Measurements from ENCODE around the gene ADPRS. TPM values are rescaled to one million over a fixed set of nuclear protein-coding genes. Genes with fewer than 3 reads are reported as not detected.

Gene ADPRS, protein sequence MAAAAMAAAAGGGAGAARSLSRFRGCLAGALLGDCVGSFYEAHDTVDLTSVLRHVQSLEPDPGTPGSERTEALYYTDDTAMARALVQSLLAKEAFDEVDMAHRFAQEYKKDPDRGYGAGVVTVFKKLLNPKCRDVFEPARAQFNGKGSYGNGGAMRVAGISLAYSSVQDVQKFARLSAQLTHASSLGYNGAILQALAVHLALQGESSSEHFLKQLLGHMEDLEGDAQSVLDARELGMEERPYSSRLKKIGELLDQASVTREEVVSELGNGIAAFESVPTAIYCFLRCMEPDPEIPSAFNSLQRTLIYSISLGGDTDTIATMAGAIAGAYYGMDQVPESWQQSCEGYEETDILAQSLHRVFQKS
- total RNA-seq (2022; extraction: Qiagen RNA extraction; ENCODE audit: low read depth) = 18.7 to 30.3 TPM (median 29.0 TPM) in 5 replicates

DNA sequence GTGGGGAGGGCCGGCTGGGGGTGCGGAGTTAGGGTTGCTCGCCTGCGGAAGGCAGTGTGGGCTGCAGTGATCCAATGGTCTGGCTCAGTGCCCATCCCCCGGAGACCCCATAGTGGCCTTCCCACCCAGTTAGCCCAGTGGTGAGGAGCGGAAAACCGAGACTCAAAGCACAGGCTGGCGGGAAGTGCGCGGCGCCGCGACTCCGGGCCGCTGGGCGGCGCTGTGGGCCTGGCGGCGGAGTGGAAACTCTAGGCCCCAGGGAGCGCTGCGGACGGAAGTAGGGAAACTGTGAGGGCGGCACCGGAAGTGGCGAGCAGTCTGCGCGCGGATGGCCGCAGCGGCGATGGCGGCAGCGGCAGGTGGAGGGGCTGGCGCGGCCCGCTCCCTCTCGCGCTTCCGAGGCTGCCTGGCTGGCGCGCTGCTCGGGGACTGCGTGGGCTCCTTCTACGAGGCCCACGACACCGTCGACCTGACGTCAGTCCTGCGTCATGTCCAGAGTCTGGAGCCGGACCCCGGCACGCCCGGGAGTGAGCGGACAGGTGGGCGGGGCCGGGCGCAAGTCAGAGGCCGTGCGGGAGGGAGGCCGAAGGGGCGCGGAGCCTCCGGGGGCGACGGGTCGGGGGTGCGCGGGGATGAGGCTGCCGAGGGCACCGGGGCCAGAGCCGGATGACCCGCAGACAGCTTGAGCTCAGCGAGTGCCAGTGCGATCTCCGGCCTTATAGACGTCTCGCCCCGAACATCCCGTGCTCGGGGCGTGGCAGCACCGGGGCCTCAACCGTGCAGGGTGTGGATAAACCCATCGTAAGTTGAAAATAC is at the start of gene ADPRS:
ADPRS (plus strand) TSS at position 316 of the 816 bp plus-strand sequence; CDS start at position 329, 13 bp downstream.

GRCh38 chr1:36083635-36084496 is 4.8 kb upstream of the ADPRS start, which contains the start of gene TEKT2:
TEKT2 (plus strand) TSS chr1:36084094; CDS start chr1:36084922, 828 bp downstream.

GRCh38 chr1:36125129-36125991 is 36.7 kb downstream of the ADPRS start, which contains the start of gene COL8A2:
COL8A2 (minus strand) TSS chr1:36125222; CDS start chr1:36100242, 24,980 bp downstream.

Other genes with a start within 250 kb of the ADPRS start
- 3.0 to 5.4 TPM (median 4.8 TPM) in 5 replicates for gene AGO1, start 205.7 kb upstream of the ADPRS start, total RNA-seq (2022; extraction: Qiagen RNA extraction; ENCODE audit: low read depth)
- 4.5 to 8.4 TPM (median 7.8 TPM) in 5 replicates for gene AGO3, start 157.8 kb upstream of the ADPRS start, total RNA-seq (2022; extraction: Qiagen RNA extraction; ENCODE audit: low read depth)
- gene TEKT2, start 4.8 kb upstream of the ADPRS start, total RNA-seq (2022; extraction: Qiagen RNA extraction; ENCODE audit: low read depth) = not detected in 5 replicates
- 0.06 to 0.15 TPM (median 0.08 TPM) in 4 of 5 replicates, not detected in the other for gene COL8A2, start 36.3 kb downstream of the ADPRS start, total RNA-seq (2022; extraction: Qiagen RNA extraction; ENCODE audit: low read depth)
- 62.4 to 92.6 TPM (median 81.1 TPM) in 5 replicates for gene TRAPPC3, start 60.6 kb downstream of the ADPRS start, total RNA-seq (2022; extraction: Qiagen RNA extraction; ENCODE audit: low read depth)
- gene MAP7D1, start 67.3 kb downstream of the ADPRS start, total RNA-seq (2022; extraction: Qiagen RNA extraction; ENCODE audit: low read depth) = 132 to 179 TPM (median 162 TPM) in 5 replicates
- gene THRAP3, start 135.6 kb downstream of the ADPRS start, total RNA-seq (2022; extraction: Qiagen RNA extraction; ENCODE audit: low read depth) = 60.8 to 76.1 TPM (median 70.3 TPM) in 5 replicates
- 1.2 to 2.8 TPM (median 2.1 TPM) in 5 replicates for gene SH3D21, start 217.5 kb downstream of the ADPRS start, total RNA-seq (2022; extraction: Qiagen RNA extraction; ENCODE audit: low read depth)
- gene EVA1B, start 234.8 kb downstream of the ADPRS start, total RNA-seq (2022; extraction: Qiagen RNA extraction; ENCODE audit: low read depth) = 6.7 to 27.6 TPM (median 24.8 TPM) in 5 replicates